ENCODE results near the gene KCNH4. TPM values are rescaled to one million over a fixed set of nuclear protein-coding genes. Genes with fewer than 3 reads are reported as not detected.

Gene KCNH4
- total and polyA plus RNA-seq, 9 of the 15 experiments (the other 6 are each of a cell fraction or from before 2014, with no cell fraction given), result 0.10 to 1.8 (median 0.50) TPM

DNA sequence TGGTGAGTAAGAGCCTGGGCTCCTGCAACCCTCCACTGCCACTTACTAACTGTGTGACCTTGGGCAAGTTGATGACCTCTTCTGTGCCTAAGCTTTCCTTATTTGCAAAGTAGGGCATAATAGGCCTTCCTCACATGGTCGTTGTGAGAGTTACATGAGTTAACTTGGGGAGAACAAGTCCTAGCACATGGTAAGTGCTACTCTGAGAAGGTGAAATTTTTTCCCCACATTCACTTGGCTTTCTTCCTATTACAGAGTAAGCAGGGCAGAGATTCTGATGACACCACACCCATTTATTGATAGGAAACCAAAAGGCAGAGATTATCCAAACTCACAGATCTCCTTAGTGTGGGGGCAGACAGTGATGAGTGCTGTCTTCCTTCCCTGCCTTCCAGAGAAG is 1.6 kb downstream of the KCNH4 start (continued):
- no peak for TF ChIP-seq ZNF518B (CRISPR knock-in tag; IDR thresholded peaks at IDR 0.05)

DNA sequence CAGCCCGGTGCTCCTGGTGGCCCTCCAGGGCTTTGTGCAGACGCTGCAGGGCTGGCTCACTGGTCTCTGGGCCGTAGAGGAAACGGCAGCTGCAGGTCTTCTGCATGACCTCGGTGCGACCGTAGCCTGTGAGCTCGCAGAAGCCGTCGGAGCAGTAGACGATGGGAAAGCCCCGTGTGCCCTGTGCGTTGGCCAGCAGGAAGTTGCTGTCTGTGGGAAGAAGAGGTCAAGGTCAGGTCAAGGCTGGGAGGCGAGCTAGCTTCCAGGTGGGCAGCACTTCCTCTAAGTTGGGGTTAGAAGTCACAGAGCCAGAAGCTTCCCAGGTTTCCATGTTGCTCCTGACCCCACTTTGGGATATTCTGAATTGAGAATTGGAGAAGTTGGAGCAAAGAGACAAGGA is 2.1 kb downstream of the KCNH4 start:
- 0 out of 2 replicates have a peak, but pooled peaks cover 4% of the 10 kb centered on the region for H4K20me1 ChIP-seq (replicated peaks; ENCODE audit: control insufficient read depth, insufficient read depth, low read length)
- H3K36me3 ChIP-seq (ENCODE audit: control insufficient read depth, insufficient read depth, low read length), result no peaks in the 10 kb centered on the region
- no peak overlapping the region for H2AFZ ChIP-seq (ENCODE audit: low read depth, low read length)
- H3K9me3 ChIP-seq (replicated peaks; ENCODE audit: control insufficient read depth, insufficient read depth, low read depth, low read length), result no peaks in the 10 kb centered on the region
- FAIRE-seq (no peak), ATAC-seq (no peak), DNase-seq (ENCODE audit: extremely low read depth in 1 of 4, low spot score in 3 of 4) (no peak)
- H3K4me3 ChIP-seq, result no peak overlapping the region
- H3K79me2 ChIP-seq (ENCODE audit: control insufficient read depth, insufficient read depth, low read length), result peaks cover 10% of the 10 kb centered on the region; the same call in 2 of the 3 replicates
- BruUV-seq (replicated peaks), result no TSS peak
- CTCF ChIA-PET (ENCODE audit: low intra/inter-chr PET ratio), result no interaction called here
- in situ Hi-C loops (cut with MboI) (no loop called here), intact Hi-C loops (cut with micrococcal nuclease) (no loop called here)
- H3K4me2 ChIP-seq (ENCODE audit: insufficient read depth, low read length), result no peak overlapping the region
- no peaks in the 10 kb centered on the region for H3K27me3 ChIP-seq (ENCODE audit: control insufficient read depth in 2 of 2, insufficient read depth in 2 of 2, low read length in 2 of 2)
- peaks cover 23 to 33% of the 10 kb centered on the region in 2 experiments for H3K4me1 ChIP-seq (replicated peaks in 1 of 2; ENCODE audit: control insufficient read depth in 2 of 2, insufficient read depth in 2 of 2, low read length in 2 of 2)
- peak overlapping the region in 1 of 2 experiments; percentile 19; a peak in 1 of 4 replicates for H3K9ac ChIP-seq (ENCODE audit: insufficient read depth in 1 of 2, low read depth in 2 of 2, low read length in 2 of 2)
- POLR2A ChIA-PET, result interaction anchor here (0.9 to 1.3 kb wide), 2 partner anchors 11 to 23 kb away, joined by 3 read pairs; no protein-coding TSS in a partner anchor
- peaks cover 7% of the 10 kb centered on the region for H3K9me1 ChIP-seq (ENCODE audit: control insufficient read depth, insufficient read depth, low read length)
- TF ChIP-seq HDAC6 (IDR thresholded peaks at IDR 0.05; ENCODE audit: low read depth, low read length) (no peak), ZNF41 (CRISPR knock-in tag; conservative IDR thresholded peaks at IDR 0.05) (no peak), ESRRA (IDR thresholded peaks at IDR 0.05; ENCODE audit: borderline replicate concordance, low read depth) (peak; percentile 41; the same call in 1 of the 2 replicates), XRCC4 (IDR thresholded peaks at IDR 0.05; ENCODE audit: extremely low read depth, insufficient read depth, insufficient read length) (no peak)
- 54% methylated on average over 14 of the region's 14 CpGs for WGBS (ENCODE audit: insufficient coverage, low coverage, missing lambda C conversion rate)
- H3K27ac ChIP-seq (ENCODE audit: extremely low read depth, low read depth, low read length), result no peak overlapping the region

Data from K562 (cell line).